ENCODE results near the gene COQ8A. TPM values are rescaled to one million over a fixed set of nuclear protein-coding genes. Genes with fewer than 3 reads are reported as not detected.

COQ8A gene
- total RNA-seq, 2 experiments from 2014 or later = 25.3 to 27.2 TPM

DNA sequence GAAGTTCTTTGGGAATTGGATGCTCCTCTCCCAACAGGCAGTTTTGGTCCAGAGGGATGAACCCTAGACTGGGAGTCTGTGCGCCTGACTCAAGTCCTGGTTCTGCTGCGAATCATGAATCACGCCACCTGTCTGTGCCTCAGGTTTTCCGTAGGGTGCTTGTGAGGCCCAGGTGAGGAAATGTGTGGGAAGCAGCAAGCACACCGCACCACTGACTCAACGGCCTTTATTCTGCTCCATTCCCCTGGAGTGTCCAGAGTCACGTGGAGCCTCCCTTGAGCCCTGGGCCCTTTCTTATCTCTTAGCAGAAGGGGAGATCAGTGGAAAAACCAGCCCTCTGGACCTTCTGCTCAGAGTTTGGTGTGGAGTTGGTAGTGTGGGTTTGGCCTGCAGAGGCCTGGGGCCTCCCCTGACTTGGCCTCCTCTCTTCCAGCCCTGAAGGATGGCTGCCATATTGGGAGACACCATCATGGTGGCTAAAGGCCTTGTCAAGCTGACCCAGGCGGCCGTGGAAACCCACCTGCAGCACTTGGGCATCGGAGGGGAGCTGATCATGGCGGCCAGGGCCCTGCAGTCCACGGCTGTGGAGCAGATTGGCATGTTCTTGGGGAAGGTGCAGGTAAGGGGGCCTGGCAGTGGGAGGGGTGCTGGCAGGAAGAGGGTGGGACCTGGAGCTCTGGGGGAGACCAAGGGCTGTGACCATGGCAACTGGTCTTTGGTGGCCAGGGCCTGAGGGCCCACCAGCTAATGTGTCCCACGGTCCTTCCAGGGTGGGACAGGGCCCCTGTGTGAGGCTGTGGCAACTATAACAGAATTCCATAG lies 21.1 kb downstream of the COQ8A start:
- CTCF ChIA-PET = no interaction called here
- no peak overlapping the region for H3K27ac Mint-ChIP-seq
- peak; percentile 24 for ATAC-seq

DNA sequence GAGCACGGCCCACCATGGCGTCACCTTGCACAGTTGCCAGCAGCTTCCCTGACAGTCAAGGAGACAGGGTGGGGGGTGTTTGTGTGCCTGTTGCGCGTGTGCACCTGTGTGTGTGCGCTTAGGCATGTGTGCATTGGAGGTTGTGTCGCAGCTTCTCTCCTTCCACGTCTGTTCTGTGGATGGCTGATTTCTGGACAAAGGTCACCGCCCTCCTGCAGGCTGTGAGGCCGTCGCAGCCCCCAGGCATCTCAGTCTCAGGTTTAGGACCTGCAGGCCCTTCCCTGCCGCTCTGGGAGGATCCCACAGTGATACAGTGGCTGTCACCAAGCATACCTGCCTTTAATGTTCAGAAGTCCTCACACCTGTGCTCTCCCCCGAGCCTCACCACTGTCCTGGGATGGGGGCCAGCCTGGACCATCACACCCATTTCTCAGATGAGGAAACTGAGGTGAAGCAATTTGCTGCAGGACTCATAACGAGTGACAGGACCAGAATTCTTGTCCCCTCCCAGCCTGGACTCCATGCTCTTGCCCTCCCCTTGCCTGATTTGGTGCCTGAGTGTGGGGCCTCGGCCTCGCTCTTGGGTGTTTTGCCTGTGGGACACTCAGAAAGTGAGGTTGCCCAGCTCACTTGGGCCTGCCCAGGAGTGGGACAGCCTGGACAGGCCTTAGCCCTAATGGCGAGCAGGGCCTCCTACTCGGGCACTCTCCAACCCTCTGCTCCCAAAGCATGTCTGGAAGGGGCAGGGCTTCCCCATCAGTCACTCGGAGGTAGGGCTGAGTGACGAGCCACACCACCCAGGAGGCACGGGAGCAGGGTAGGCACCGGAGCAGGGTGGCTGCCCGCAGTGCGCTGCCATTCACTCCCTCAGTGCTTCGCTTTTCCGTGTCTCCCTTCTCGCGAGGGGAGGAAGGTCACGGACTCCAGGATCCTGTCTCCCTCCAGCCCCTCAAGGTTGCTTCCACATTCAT lies 22.6 kb downstream of the COQ8A start:
- POLR2A ChIA-PET = no interaction called here
- Mint-ChIP-seq H3K36me3 (ENCODE audit: low read depth) (peaks cover 10% of the 10 kb centered on the region), H3K27ac (peak overlapping the region; percentile 56), H3K27me3 (no peaks in the 10 kb centered on the region), H3K9me3 (peaks cover 2% of the 10 kb centered on the region), H3K4me3 (no peak overlapping the region), H3K4me1 (ENCODE audit: low read depth) (peaks cover 25% of the 10 kb centered on the region)
- TF ChIP-seq, protein P1, sequence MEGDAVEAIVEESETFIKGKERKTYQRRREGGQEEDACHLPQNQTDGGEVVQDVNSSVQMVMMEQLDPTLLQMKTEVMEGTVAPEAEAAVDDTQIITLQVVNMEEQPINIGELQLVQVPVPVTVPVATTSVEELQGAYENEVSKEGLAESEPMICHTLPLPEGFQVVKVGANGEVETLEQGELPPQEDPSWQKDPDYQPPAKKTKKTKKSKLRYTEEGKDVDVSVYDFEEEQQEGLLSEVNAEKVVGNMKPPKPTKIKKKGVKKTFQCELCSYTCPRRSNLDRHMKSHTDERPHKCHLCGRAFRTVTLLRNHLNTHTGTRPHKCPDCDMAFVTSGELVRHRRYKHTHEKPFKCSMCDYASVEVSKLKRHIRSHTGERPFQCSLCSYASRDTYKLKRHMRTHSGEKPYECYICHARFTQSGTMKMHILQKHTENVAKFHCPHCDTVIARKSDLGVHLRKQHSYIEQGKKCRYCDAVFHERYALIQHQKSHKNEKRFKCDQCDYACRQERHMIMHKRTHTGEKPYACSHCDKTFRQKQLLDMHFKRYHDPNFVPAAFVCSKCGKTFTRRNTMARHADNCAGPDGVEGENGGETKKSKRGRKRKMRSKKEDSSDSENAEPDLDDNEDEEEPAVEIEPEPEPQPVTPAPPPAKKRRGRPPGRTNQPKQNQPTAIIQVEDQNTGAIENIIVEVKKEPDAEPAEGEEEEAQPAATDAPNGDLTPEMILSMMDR (IDR thresholded peaks at IDR 0.05) = no peak
- no peak for DNase-seq
- CTCF ChIA-PET = no interaction called here
- no peak for ATAC-seq
- intact Hi-C loops (cut with micrococcal nuclease) = no loop called here

More for the DNA sequence above, 21.1 kb downstream of the COQ8A start:
- Mint-ChIP-seq H3K9me3 (peaks cover 2% of the 10 kb centered on the region), H3K27me3 (no peaks in the 10 kb centered on the region), H3K4me3 (no peak overlapping the region), H3K4me1 (ENCODE audit: low read depth) (peaks cover 28% of the 10 kb centered on the region), H3K36me3 (ENCODE audit: low read depth) (peaks cover 11% of the 10 kb centered on the region)
- TF ChIP-seq, protein P1 (IDR thresholded peaks at IDR 0.05) = no peak
- DNase-seq = peak; percentile 33
- intact Hi-C loops (cut with micrococcal nuclease) = no loop called here
- POLR2A ChIA-PET = no interaction called here

DNA sequence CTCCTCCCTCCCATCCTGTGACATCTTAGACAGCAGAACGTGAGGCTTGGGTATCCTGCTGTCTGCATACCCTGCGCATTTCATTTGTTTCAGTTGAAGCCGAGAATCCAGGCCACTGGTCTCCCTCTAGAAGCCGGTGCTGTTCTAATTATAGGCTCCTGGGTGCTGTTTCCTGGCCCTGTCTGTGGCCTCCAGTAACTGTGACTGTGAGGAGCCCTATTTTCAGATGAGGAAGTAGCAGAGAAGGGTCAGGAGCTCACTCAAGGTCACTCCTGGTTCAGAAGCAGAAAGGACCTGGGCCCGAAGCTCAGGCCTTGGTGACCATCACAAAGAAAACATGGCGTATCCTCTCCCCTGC lies 24.0 kb downstream of the COQ8A start:
- no peak overlapping the region for H3K4me3 Mint-ChIP-seq
- ATAC-seq = no peak
- CTCF ChIA-PET = no interaction called here
- DNase-seq = no peak
- H3K27ac Mint-ChIP-seq = no peak overlapping the region
- H3K27me3 Mint-ChIP-seq = no peaks in the 10 kb centered on the region
- peaks cover 18% of the 10 kb centered on the region for H3K36me3 Mint-ChIP-seq (ENCODE audit: low read depth)
- peaks cover 2% of the 10 kb centered on the region for H3K9me3 Mint-ChIP-seq
- TF ChIP-seq, protein P1 (IDR thresholded peaks at IDR 0.05) = no peak
- H3K4me1 Mint-ChIP-seq (ENCODE audit: low read depth) = peaks cover 15% of the 10 kb centered on the region
- POLR2A ChIA-PET = interaction anchor here (0.6 kb wide), 1 partner anchor 18 kb away, joined by 3 read pairs; no protein-coding TSS in a partner anchor
- intact Hi-C loops (cut with micrococcal nuclease) = no loop called here

DNA sequence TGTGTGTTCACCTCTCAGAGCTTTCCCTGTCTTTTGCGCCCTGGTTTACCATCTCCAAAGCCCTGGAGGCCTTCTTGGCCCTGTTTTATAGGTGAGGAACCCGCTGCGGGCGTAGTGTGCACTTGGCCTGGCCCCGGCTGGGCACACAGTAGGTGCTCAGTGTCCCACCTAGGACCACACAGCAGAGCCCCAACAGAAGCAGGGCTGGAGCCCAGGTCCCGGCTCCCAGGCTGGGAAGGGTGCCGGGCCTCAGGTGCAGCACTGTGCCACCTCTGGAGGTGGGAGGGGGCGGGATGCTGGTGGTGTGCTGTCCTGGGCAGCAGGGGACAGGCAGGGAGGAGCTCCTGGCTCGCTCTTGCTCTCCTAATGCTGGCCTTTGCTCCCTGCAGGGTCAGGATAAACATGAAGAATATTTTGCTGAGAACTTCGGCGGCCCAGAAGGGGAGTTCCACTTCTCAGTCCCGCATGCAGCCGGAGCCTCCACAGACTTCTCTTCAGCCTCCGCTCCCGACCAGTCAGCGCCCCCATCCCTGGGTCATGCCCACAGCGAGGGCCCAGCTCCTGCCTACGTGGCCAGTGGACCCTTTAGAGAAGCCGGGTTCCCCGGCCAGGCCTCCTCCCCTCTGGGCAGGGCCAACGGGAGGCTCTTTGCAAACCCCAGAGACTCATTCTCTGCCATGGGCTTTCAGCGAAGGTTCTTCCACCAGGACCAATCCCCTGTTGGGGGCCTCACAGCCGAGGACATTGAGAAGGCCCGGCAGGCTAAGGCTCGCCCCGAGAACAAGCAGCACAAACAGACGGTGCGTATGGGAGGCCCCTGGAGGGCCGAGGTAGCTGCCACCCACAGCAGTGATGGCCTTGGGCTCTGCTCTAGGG lies 24.8 kb downstream of the COQ8A start:
- ATAC-seq (no peak), DNase-seq (no peak)
- Mint-ChIP-seq H3K27me3 (no peaks in the 10 kb centered on the region), H3K9me3 (peaks cover 2% of the 10 kb centered on the region), H3K36me3 (ENCODE audit: low read depth) (peaks cover 23% of the 10 kb centered on the region), H3K4me3 (no peak overlapping the region), H3K27ac (no peak overlapping the region), H3K4me1 (ENCODE audit: low read depth) (peaks cover 9% of the 10 kb centered on the region)
- ChIA-PET POLR2A (interaction anchor here (0.6 kb wide), 1 partner anchor 17 kb away, joined by 3 read pairs; no protein-coding TSS in a partner anchor), CTCF (no interaction called here)
- TF ChIP-seq, protein P1 (IDR thresholded peaks at IDR 0.05) = no peak
- intact Hi-C loops (cut with micrococcal nuclease) = no loop called here

Measured in activated CD8-positive, alpha-beta T cell treated with anti-CD3 and anti-CD28 coated beads for 36 hours (primary cell).